Spleen (tissue), 11 donors: Measurements from ENCODE around the gene FHL2. TPM values are rescaled to one million over a fixed set of nuclear protein-coding genes. Genes with fewer than 3 reads are reported as not detected.

ENCODE experiments used
- DNase-seq: peaks from one replicate; pipeline ENCODE4 v3.0.0-alpha.2; 2020
- H3K27ac ChIP-seq, 8 donors: fragments of 200-600 bp; sonication (generic) in 7 of 8; 1 replicate in 4 of 8; 2 replicates in 4 of 8; pipeline versions ENCODE4 v1.5.0 to v1.8.0; 2016 to 2021; ENCODE audit warnings: inconsistent platforms in 4 of 8, mild to moderate bottlenecking in 4 of 8, moderate library complexity in 1 of 8
- H3K27me3 ChIP-seq, 7 donors: fragments of 200-600 bp; sonication (generic) in 6 of 7; replicated peaks in 1 of 7; 1 replicate in 4 of 7; 2 replicates in 3 of 7; pipeline versions ENCODE4 v1.5.0 to v1.8.0; 2016 to 2021; ENCODE audit warnings: inconsistent platforms in 3 of 7, mild to moderate bottlenecking in 1 of 7
- H3K36me3 ChIP-seq, 6 donors: fragments of 200-600 bp; sonication (generic) in 5 of 6; 1 replicate in 4 of 6; 2 replicates in 2 of 6; pipeline versions ENCODE4 v1.5.0 to v1.8.0; 2016 to 2021; ENCODE audit warnings: inconsistent platforms in 2 of 6
- H3K4me1 ChIP-seq, 6 donors: fragments of 200-600 bp; sonication (generic) in 5 of 6; 1 replicate in 3 of 6; 2 replicates in 3 of 6; pipeline versions ENCODE4 v1.5.0 to v1.8.0; 2016 to 2021; ENCODE audit warnings: inconsistent platforms in 3 of 6
- H3K4me3 ChIP-seq, 8 donors: fragments of 200-600 bp; sonication (generic) in 7 of 8; 1 replicate in 4 of 8; 2 replicates in 4 of 8; pipeline versions ENCODE4 v1.5.0 to v1.8.0; 2016 to 2021; ENCODE audit warnings: inconsistent platforms in 4 of 8, mild to moderate bottlenecking in 4 of 8, moderate library complexity in 2 of 8
- H3K9me3 ChIP-seq, 8 donors: fragments of 200-600 bp; sonication (generic) in 7 of 8; 1 replicate in 4 of 8; 2 replicates in 4 of 8; pipeline versions ENCODE4 v1.5.0 to v1.8.0; 2016 to 2021; ENCODE audit warnings: inconsistent platforms in 4 of 8
- POLR2A ChIP-seq, 3 donors: fragments of 450-650 bp; IDR thresholded peaks; one replicate each; pipeline ENCODE4 v1.5.1; 2017; ENCODE audit warnings: antibody characterized with exemption in 3 of 3, mild to moderate bottlenecking in 1 of 3
- POLR2AphosphoS5 ChIP-seq, 3 donors: sonication (generic); formaldehyde crosslinking; IDR thresholded peaks; one replicate each; pipeline ENCODE4 v1.5.1; 2017; ENCODE audit warnings: antibody characterized with exemption in 3 of 3
- WGBS, 5 donors: extraction: QIAGEN DNeasy Blood & Tissue Kit in 3 of 5; methylation state at CpG; one replicate each; pipeline versions ENCODE4 v1.1.5 to v1.1.7; 2013 to 2018; 5-methylcytosine and 5-hydroxymethylcytosine counted together
- intact Hi-C: fragments of 100-400 bp; cut with DNase I; formaldehyde crosslinking; loops from one replicate; pipeline ENCODE4 v1.15.0; 2023; ENCODE audit warnings: low total_unique reads
- polyA plus RNA-seq, 3 donors: library from polyadenylated mRNA; stranded (reverse); fragments of 200-250 nt; gene quantifications; one replicate each; pipeline ENCODE4 v1.2.1, GENCODE V29; 2013
- total RNA-seq, 7 donors: library from RNA; depleted of rRNA in 3 of 7; stranded (reverse); fragments of >200 nt in 3 of 7; fragmentation: NEBNext Ultra II Directional in 4 of 7; extraction: Animal tissue kit (Norgen Biotek cat#: 25700) in 4 of 7; gene quantifications; one replicate each; pipeline versions ENCODE4 v1.1.0 to v1.2.1, GENCODE V29; 2016 to 2021
- TF ChIP-seq, protein P1 (sequence below), 11 experiments: fragments of 200-600 bp in 7 of 11; fragments of 450-650 bp in 4 of 11; sonication (generic) in 4 of 11; IDR thresholded peaks in 8 of 11; conservative IDR thresholded peaks in 3 of 11; 1 replicate in 7 of 11; 2 replicates in 4 of 11; pipeline versions ENCODE4 v1.4.0 to v1.8.0; 2016 to 2021; ENCODE audit warnings: antibody characterized with exemption in 11 of 11, inconsistent platforms in 4 of 11, mild to moderate bottlenecking in 1 of 11
- donor health status: healthy with polysubstance abuse.
- donor health status: DM: no; HTN: no; CAD: no; lungs with moderate emphysema.
- donor health status: DM: no; HTN: no; CAD: no.
- donor health status: Bipolar disorder and iron deficiency.
- donor health status: healthy.
- donor health status: DM: no; HTN: no; CAD: no.
- donor health status: DM: yes; HTN: yes; CAD: no.

FHL2 gene
- total and polyA plus RNA-seq, 10 donors = 6.8 to 27.4 (median 18.9) TPM

DNA sequence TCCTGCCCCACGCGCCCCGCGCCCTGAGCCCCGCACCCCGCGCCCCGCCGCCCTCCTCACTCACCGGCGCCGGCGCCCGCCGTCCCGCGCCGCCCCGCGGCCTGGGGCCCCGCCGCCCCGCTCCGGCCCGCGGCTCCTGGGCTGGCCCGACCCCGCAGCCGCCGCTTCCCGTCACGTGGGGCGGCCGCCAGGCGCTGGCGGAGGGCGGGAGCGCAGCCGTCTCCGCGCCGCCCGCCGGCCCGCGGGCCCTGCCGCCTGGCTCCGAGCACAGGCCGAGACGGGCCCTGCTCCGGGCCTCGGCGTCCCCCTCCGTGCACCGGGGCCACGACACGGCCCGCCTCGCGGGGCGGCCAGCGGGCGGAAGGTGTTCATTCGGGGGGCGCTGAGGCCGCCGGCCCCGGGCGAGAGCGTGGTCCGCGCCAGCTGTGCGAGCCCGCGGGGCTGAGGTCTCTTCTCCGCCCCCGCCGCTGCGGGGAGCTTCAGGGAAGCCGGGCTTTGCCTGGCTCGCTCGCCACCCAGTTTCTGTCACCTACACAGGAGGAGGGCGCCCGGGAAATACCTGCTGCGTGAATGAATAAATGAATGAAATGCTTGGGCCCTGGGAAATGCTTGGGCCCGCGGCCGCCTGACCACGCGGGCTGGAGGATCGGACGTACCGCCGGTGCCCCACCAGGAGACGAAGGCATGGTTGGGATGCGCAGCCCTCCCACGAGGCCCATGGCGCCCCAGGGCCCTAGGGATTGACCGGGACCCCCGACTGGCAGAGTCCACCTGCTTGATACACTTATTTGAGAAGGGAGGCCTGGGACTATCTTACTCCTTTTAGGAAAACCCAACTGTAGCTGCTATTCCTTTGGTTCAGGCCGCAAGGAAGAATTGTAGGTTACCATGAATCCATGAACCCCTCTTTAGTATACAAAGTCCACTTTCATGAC is 69.0 kb downstream of the FHL2 start, which contains the start of gene TGFBRAP1:
TSS of gene TGFBRAP1 (minus strand) at position 175 of the 935 bp plus-strand sequence. CDS start 21,434 bp downstream, outside the sequence.
- WGBS, 5 donors = 2 to 15% (median 2%) methylated on average over 16 to 101 of the region's 101 CpGs
- Histone ChIP-seq H3K36me3 (peaks cover 0 to 18% (median 0%) of the 10 kb centered on the region in 6 donors), H3K9me3 (no peaks in the 10 kb centered on the region), H3K27me3 (no peaks in the 10 kb centered on the region), H3K4me3 (peak within 1 kb of the TSS; percentile 39 to 88 (median 62)), H3K4me1 (peaks cover 6 to 56% (median 37%) of the 10 kb centered on the region in 6 donors), H3K27ac (peak within 1 kb of the TSS; percentile 81 to 93 (median 90))
- peak; percentile 92 for DNase-seq
- intact Hi-C loops = no loop called here
- TF ChIP-seq POLR2AphosphoS5 (IDR thresholded peaks at IDR 0.05) (peak in 2 of 3 donors; percentile 35 to 65), POLR2A (IDR thresholded peaks at IDR 0.05) (no peak)
- TF ChIP-seq, protein P1, sequence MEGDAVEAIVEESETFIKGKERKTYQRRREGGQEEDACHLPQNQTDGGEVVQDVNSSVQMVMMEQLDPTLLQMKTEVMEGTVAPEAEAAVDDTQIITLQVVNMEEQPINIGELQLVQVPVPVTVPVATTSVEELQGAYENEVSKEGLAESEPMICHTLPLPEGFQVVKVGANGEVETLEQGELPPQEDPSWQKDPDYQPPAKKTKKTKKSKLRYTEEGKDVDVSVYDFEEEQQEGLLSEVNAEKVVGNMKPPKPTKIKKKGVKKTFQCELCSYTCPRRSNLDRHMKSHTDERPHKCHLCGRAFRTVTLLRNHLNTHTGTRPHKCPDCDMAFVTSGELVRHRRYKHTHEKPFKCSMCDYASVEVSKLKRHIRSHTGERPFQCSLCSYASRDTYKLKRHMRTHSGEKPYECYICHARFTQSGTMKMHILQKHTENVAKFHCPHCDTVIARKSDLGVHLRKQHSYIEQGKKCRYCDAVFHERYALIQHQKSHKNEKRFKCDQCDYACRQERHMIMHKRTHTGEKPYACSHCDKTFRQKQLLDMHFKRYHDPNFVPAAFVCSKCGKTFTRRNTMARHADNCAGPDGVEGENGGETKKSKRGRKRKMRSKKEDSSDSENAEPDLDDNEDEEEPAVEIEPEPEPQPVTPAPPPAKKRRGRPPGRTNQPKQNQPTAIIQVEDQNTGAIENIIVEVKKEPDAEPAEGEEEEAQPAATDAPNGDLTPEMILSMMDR (IDR thresholded peaks at IDR 0.05 in 8 of 11, conservative IDR thresholded peaks at IDR 0.05 in 3 of 11) = no peak

DNA sequence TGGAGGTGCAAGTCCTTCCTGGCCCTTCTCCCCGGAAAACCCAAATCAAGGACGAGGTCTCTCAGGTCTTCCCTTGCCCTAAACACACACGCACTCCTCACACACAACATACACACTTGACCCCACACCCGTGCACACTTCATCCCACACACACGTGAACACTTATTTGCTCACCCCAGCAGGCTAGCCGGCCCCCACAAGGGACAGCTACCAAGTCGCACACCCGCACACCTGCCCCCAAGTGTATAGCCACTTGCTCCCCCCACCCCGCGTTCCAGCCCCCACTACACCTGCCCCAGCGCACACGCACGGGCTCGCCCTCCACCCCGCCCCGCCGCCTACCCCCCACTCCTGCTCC is 69.7 kb downstream of the FHL2 start:
- WGBS, 5 donors = 0 to 2% (median 1%) methylated on average over 8 to 17 of the region's 17 CpGs
- TF ChIP-seq, protein P1 (IDR thresholded peaks at IDR 0.05 in 8 of 11, conservative IDR thresholded peaks at IDR 0.05 in 3 of 11) = no peak
- TF ChIP-seq POLR2AphosphoS5 (IDR thresholded peaks at IDR 0.05) = no peak
- no peak for TF ChIP-seq POLR2A (IDR thresholded peaks at IDR 0.05)
- no peak for DNase-seq
- Histone ChIP-seq H3K9me3 (no peaks in the 10 kb centered on the region), H3K27me3 (no peaks in the 10 kb centered on the region), H3K4me3 (peak overlapping the region; percentile 30 to 88 (median 54)), H3K36me3 (peaks cover 0 to 13% (median 0%) of the 10 kb centered on the region in 6 donors), H3K27ac (peak overlapping the region in 7 of 8 donors; percentile 65 to 93 (median 90)), H3K4me1 (peaks cover 6 to 62% (median 43%) of the 10 kb centered on the region in 6 donors)
- intact Hi-C loops = no loop called here

GRCh38 chr2:105328281-105329196 is 70.3 kb downstream of the FHL2 start:
- peak in 1 of 3 donors; percentile 25 for TF ChIP-seq POLR2AphosphoS5 (IDR thresholded peaks at IDR 0.05)
- TF ChIP-seq POLR2A (IDR thresholded peaks at IDR 0.05) = no peak
- TF ChIP-seq, protein P1 (IDR thresholded peaks at IDR 0.05 in 8 of 11, conservative IDR thresholded peaks at IDR 0.05 in 3 of 11) = no peak
- H3K9me3 ChIP-seq = no peaks in the 10 kb centered on the region
- peak; percentile 79 for DNase-seq
- peak overlapping the region; percentile 30 to 88 (median 54) for H3K4me3 ChIP-seq
- 8 to 25% (median 14%) methylated on average over 14 to 16 of the region's 16 CpGs for WGBS, 5 donors
- intact Hi-C loops = no loop called here
- peak overlapping the region; percentile 6 to 93 (median 80) for H3K27ac ChIP-seq
- peaks cover 6 to 69% (median 50%) of the 10 kb centered on the region in 6 donors for H3K4me1 ChIP-seq
- peaks cover 0 to 9% (median 0%) of the 10 kb centered on the region in 6 donors for H3K36me3 ChIP-seq
- H3K27me3 ChIP-seq = no peaks in the 10 kb centered on the region
